NCI-H1694 (cell line): Measurements from ENCODE around the gene FGF8.

Source experiments
- DNase-seq: peaks from one replicate; lab custom pipeline; 2025; lab: John Stamatoyannopoulos, UW

The FGF8 gene

DNA sequence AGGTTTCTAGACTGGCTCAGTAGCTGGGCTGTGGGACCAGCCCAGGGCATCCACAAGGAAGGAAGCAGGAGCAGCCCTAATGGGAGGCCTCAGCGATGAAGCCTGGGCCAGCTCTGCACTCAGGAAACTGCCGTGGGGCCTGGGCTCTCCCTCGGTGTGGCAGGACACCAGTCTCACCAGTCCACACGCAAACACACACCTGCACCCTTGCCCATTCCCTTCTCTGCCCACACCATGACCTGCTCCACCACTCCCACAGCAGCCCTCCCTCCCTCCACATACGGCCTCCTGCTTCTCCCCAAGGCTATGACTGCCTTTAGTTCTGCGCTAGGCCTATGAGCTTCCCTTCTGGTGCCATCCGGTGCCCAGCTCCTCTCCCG, 7.1 kb downstream of the FGF8 start:
- no peak for DNase-seq

DNA sequence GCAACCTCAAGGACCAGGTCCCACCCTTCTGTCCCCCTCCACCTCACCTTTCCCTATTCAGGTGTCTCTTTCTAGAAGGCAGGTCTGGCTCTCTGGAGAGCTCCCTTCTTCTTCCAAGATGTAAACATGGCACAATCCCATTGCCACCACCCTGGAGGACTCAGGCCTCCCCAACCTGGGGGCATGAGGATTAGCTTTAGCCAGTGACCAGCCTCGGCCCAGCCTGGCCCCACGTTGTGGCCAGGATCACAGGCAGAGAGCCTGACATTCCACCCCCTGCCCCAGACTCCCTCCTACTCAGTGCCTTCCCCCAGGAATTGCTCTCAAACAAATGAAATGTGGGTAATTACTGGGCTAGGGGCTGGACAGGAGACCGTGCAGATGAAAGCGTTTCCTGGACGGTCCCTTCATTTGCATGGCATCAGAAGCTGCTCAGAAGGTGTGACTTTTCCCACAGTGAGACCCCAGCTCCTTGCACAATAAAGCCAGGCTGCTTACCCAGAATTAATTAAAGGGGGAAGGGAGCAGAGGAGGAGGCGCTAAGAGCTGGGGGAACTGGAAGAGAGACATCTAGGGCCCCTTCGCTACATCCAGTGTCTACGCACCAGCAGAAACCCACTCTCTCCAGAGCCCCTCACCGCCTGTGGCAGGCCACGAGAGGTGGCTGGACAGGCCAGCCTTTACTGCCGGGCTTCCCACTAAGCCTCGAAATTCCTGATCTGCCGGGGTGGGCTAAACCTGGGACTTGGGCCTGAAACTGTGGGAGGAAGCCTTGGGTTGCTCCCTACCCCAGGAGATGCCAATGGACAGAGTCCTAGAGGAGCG, 7.7 kb downstream of the FGF8 start:
- DNase-seq: no peak

DNA sequence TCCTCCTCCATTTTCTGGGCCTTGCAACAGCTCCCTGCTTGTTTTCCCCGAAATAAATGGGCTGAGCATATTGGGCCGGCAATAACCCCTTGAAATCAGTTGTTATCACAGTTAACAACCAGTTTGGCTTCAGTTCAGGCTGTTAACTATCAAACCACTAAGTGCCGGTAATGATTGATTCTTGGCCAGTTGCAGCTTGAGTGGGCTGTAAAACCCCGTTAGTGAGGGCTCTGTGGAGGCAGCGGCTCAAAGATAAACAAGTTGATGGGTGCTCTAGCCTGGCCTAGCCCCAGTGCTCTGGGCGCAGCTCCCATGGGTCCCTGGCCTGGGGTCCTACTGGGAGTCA, 8.3 kb downstream of the FGF8 start:
- DNase-seq: no peak

DNA sequence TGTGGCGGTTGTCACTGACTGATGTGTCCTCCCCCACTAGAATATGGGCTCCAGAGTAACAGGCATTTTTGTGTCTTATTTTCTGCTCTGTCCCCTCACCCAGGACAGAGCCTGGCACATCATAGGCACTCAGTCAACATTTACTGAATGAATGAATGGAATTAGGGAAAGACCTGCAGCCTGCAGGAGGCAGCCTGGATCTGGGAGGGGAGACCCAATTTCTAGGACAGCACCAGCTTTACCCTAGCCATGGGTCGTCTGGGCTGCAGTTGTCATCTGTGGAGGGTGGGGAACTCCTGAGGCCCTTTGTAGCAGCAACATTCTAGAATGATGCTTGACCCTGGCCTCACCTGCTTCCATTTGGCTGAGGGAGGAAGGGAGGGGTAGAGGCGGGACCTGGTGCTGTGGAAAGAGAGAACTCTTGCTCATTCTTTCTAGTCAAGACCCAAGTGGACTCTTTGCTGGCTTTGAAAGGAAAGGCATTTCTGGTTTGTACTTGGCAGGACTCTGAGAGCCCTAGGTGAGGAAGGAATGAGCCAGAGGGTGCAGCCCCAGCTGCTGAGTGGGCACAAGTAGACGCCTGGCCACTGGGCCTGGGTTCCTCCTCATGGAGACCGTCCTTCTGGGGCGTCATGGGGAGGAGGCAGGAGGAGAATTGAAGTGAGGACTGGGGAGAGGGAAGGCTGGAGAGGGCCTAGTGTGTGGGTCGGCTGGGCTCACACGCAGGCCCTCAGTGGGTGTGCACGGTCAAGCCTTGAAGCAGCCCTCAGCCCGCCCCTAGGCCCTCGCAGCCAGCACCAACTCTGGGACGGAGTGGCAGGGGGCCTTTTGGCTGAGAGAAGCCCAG, 8.9 kb downstream of the FGF8 start:
- DNase-seq: no peak

DNA sequence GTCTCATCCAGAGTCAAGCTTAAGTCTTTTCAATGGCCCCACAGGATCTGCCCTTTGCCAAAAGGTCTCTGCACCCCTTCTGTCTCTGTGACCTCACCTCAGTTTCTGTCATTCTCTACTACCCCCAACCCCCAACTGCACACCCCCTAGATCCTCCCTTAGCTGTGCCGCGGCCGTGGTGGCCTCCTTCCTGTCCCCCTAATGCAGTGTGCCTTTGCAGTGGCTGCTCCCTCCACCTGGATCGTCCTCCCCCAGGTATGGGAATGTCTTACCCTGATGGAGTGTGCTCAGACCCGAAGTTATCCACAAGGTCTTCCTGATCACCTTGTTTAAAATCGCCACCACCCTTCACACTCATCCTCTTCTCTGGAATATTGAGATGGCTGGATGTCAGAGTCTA, 9.6 kb downstream of the FGF8 start:
- no peak for DNase-seq

DNA sequence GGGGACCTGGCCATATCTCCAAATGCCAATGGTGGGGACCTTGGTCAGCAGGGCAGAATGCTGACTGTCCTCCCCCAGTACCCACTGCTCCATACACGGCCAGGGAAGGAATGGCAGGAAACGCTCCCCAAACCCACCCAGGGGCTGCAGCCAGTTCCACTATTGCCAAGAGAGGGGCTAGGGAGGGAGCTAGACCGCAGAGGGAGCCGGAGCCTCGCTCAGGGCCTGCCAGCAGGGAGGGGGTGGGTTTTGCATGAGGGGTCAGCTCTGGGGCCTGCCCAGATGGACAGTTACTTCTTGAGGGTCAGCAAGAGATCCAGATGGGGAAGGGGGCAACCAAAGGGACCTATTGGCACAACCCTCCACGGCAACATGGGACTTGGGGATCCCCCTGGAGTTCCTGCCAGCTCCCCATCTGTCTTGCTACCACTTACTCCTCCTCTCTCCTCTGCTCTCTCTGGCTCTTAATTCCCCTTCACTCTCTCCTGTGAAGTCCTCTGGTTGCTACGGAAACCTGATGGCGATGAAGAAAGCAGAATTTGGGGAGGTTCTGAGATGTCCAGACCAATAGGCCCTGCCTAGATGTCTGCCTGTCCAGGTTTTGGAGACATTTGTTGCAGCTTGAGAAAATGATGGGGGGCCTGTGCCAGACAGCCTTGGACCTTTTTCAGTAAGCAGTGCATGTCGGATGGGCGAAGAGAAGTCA, 12.6 kb downstream of the FGF8 start:
- DNase-seq: no peak

DNA sequence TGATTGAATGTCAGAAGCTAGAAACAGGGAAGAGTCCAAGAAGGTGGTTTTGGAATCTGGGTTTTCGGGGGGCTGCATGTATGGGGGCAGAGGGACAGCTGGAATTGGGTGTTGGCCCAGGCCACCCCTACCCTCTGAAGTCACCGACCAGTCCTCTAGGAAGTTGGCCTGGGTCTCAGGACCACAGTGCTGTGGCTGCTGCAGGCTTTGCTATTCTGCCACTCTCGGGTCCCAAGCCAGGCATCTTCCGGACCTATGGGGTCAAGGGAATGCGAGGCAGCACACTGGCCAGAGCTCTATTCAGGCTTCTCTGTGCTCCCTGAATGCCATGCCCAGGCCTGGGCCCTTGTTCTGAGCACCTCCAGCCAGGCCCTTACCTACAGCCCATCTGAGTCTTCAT, 13.2 kb downstream of the FGF8 start:
- no peak for DNase-seq

DNA sequence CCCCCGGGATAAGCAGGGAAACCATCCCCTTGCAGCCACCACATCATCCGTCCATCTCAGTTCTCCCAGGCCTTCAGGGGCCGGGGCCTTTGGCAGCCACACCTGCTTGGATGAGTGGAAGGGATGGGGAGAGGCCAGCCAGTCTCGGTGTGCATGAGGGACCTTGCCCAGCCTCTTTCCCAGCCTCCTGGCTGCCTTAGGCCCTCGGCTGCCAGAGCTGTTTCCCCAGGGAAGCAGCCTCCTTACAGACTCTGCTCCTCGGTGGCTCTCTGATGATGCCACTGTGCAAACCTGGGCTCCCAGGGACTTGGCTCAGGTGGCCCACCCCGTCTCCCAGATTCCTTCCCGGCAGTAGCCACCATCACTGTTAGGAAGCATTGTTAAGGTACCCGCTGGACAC, 14.7 kb downstream of the FGF8 start:
- DNase-seq: no peak

DNA sequence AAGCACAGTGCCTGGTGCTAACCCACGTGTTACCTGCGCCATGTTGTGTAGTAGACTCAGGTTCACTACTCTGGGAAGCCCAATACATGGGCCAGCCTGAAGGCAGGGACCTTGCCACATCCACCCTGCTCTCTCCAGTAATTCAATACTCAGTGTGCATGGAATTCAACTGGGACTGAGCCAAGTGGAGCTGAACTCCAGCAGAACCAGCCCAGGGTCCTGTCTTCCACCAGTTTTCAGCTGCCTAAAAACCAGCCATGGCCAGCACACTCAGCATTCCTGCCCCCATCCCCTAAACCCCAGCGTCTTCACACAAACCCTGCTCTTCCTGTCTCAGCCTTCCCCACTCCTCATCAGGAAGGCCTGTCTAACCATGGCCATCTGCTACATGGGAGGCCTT, 15.4 kb downstream of the FGF8 start:
- no peak for DNase-seq

DNA sequence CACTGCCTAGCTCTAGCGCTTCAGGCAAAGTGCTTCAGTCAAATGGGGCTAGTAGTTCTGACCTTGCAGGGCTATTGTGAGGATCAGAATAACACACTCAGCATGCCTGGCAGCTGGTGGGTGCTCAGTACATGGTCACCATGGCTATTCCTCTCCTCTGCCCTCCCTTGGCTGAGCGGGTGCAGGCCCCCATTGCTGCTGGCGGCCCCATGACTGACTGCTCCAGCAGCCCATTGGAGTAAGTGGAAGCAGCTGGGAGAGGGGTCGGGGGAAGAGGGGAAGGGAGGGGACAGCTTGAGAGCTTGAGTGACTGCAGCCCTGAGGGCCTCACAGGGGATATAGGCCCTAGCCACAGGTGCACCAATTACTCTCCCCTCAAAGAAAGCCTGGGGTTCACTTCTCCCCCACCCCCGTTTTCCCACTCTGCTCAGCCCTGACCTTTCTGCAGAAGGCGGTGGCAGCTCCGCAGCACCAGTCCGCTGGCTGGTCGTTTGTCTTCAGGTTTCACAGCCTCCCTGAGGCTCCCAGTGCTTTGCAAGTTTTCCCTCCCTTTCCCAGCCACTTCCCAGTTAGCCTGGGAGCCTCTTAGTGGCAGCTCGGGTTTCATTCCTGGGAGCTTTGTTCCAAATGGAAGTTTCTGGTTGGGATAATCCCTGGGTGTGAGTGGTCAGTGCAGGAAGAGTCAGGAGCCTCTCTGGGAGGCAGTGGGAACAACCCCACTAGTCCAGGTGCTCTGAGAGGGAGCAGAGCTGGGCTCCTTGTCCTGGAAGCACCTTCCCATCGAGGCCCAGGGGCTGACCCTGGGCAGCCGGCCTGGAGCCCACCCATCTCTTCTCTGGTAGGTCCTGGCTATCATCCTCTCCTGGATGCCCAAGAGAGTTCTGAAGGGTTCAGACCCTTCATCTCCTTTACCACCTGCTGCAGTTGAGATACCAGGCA, 16.3 kb downstream of the FGF8 start:
- DNase-seq: no peak

DNA sequence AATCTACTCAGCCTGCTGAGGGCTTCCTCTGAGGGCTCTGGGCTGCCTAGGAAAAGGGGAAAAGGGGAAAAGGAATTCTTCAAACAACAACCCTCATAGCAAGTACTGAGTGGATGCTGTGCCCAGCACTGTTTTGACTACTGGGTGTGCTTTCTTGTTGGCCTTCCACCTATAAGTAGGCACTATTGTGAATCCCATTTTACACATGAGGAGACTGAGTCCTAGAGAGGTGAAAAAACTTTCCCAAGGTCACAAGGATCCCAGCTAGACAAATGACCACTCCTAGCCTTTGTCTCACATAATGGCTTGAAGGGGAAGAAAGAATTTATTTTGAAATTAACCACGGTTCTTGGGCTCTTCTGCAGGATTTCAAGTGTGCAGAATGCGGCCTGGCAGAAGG, 17.1 kb downstream of the FGF8 start:
- DNase-seq: no peak

DNA sequence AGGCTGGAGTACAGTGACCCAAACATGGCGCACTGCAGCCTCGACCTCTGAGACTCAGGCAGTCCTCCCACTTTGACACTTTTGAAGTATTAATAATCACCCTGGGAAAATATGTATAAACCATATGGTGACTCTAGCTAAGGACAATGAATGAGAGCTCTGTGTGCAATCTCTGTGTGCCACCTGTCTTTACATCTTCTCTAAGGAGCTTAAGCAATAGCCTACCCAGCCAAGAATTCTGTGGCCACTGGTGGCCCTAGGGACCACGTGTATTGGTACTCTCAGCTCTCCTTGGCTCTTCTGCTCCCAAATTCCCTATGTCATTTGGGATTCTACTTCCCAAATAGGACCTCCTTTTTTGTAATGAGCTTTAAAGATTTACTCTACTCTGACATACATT, 23.7 kb downstream of the FGF8 start:
- no peak for DNase-seq

DNA sequence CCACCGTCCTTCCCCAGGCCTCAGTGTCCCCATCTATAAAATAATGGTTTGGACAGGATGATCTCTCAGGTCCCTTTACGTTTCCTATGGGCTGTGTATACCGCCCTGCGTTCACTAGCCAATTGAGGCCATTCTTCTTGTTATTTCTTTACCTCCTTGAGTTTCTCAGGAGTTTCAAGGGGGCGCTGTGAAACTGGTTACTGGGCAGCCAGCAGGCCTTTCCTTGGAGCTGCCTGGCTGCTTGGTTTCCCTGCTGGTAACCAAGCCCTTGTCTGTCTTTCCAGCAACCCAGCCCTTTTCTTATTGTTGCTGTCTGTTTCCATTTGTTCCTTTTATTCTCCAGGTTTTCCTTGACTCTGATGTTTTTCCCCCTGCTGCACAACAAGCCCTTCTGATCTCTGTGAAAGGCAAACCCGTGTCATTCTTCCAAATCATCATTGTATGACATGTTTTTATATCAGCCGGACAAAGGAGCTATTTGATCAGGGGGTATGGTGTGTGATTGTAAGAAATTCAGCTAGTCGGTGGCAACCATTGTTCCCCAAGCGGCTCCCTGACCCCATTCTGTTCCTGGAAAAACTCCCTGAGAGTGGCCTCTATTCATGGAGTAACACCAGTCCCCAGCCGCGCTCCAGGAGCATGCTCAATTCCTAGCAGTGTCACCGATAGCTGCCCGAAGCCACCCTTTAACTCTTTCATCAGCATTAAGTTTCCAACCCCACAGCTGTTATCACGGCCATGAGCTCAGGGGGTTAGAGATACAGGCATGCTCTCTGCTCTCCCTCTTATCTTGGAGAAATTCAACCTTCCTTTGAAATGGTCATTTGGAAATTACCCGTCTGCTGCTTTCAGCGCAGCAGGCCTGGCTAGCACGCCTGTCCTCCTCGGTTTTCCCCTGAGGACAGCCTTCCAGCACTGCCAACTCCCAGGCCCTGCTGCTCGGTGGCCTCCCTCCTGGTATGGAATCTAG, 26.6 kb downstream of the FGF8 start:
- no peak for DNase-seq

DNA sequence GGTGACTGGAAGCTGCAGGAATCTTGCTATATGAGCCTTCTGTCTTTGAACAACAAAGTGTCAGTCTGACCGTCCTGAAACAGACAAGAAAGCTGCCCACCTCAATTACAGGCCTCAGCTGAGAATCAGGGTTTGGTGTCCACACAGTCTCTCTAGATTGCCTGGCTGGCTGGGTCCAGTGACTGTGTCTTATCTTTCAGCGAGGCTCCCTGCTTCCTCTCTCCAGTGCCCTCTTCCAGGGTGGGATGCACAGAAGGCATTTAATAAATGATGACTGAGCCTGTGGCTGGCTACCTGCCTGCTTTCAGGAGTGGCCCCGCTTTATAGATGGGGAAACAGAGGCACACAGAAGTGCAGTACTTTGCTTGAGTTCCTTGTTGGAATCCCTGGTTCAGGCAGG, 27.4 kb downstream of the FGF8 start:
- DNase-seq: no peak

DNA sequence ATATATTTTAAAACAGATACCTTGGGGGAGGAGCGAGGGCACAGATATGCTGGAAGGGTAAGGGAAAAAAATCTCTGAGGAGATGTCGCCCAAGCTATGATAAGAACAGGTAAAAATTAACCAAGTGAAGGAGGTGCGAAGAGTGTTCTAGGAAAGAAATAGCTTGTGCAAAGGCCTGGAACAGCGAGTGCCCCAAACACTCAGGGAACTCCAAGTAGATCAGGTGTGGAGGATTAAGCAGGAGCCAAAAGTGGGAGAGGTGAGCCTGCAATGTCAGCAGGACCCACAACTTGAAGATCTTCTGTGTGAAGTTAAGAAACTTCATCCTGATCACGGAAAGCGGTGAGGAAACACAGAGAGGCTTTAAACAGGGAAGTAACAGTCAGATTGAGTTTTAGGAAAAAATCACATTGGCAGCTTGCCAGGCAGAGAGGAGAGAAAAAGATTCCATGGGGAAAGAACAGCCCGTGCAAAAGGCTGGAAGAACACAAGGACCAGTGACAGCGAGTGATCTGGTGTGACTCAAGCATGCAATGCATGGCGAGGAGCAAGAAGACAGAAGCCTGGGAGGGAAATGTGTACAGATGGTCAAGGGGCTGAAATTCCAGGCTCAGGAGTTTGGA, 30.7 kb downstream of the FGF8 start:
- no peak for DNase-seq

DNA sequence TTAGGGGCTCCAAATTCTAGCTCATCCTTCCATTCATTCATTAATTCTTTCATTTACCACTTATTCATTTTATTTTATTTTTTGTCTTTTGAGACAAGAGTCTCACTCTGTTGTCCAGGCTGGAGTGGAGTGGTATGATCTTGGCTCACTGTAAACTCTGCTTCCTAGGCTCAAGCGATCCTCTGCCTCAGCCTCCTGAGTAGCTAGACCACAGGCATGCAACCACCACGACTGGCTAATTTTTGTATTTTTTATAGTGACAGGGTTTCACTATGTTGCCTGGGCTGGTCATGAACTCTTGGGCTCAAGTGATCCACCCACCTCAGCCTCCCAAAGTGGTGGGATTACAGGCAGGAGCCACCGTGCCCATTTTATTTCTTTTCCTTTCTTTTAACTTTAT, 31.6 kb downstream of the FGF8 start:
- no peak for DNase-seq

DNA sequence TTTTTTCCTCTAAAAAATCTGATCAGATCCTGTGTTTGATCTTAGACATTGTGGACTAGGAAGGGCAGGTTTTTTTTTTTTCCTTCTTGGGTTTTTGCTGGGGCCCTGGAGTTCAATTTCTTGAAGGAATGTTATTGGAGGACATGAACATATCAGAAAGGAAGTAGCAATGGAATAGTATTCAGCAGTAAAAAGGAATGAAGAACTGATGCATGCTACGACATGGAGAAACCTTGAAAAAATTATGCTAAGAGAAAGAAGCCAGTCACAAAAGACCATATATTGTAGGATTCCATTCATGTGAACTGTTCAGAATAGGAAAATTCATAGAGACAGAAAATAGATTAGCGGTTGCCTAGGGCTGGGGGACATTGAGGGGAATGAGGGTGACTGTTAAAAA, 34.0 kb downstream of the FGF8 start:
- no peak for DNase-seq

DNA sequence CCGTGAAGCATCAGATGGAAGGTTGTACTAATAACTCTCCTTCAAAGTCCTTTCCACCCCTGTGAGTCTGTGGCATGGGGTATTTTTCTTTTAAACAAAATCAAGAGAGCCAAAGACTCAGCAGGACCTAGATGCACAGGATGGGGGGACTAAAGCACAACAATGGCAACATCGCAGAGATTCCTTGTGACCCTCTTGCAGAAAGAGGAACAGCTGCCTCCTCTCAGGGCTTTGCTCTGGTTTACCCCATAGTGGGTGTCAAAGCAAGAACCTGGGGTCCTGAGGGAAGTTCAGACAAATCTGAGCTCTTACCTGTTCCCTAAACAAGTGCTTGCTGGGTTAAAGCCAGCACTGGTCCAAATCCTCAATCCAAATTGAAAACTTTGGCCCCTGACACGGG, 39.2 kb downstream of the FGF8 start:
- no peak for DNase-seq

DNA sequence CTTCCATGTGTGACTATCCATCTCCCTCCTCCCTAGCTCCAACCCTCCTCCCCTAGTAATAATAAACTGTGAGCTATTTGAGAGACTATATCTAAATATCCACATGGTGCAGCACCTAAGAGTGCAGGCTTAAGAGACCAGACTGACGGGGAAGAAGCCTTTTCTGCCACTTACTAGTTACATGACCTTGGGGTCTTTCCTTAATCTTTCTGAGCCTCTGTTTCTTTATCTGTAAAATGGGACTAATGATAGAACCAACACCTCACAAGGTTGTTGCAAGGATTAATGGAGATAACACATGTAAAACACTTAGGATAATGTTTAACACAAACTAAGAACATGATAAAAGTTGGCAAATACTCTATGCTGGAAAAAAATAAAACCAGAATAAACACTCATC, 43.8 kb downstream of the FGF8 start:
- DNase-seq: no peak

DNA sequence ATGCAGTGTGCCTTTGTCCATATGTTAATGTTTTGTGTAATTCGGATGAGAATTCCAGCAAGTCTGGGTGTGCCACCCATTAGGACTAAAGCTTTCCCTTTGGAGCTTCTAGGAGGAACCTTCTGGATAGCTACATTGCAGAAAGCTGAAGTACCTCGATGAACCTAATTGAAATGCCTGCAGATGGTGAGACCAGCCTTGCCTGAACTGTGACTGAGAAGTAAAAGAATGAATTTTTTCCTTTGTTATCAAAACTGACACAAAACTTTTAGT, 49.9 kb downstream of the FGF8 start:
- DNase-seq: peak; percentile 18
